ENCODE data around the gene SHQ1. TPM values are rescaled to one million over a fixed set of nuclear protein-coding genes. Genes with fewer than 3 reads are reported as not detected.

The SHQ1 gene
- total and polyA plus RNA-seq, 2 experiments from 2014 or later: 18.3 to 28.7 TPM

DNA sequence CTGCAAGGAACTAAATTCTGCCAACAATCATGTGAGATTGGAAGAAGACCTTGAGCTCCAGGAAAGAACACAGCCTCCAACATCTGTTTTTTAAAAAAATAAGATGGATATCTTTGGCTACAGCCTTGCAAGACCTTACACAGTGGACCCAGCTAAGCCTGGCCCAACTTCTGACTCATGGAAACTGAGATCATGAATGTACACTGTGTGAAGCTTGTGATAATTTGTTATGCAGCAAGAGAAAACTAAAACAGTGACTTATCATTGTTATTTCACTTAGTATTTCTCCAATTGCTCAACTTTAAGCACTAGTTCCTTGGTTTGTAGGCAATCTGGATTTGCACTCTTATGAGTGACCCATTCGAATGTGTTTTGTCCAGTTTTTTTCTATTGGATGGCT, 29.3 kb downstream of the SHQ1 start:
- no peak for ATAC-seq
- Mint-ChIP-seq H3K9me3 (no peaks in the 10 kb centered on the region), H3K4me3 (no peak overlapping the region), H3K4me1 (peaks cover 8% of the 10 kb centered on the region), H3K36me3 (ENCODE audit: low read depth) (no peaks in the 10 kb centered on the region; the same call in 2 of the 3 replicates), H3K27me3 (ENCODE audit: insufficient read depth, low read depth, poor library complexity) (peaks cover under 1% of the 10 kb centered on the region), H3K27ac (no peak overlapping the region)
- H4K20me1 ChIP-seq (replicated peaks; ENCODE audit: insufficient read depth): no peaks in the 10 kb centered on the region
- no peaks in the 10 kb centered on the region for H3K9me2 ChIP-seq (ENCODE audit: insufficient read depth)
- 0 out of 2 replicates have a peak, but pooled peaks cover 4% of the 10 kb centered on the region for H3K79me2 ChIP-seq (replicated peaks; ENCODE audit: insufficient read depth)
- H3K4me2 ChIP-seq: no peak overlapping the region
- H3K27ac ChIP-seq (ENCODE audit: low read depth): no peak overlapping the region
- peaks cover 3% of the 10 kb centered on the region; the same call in 1 of the 2 replicates for H3K4me1 ChIP-seq (ENCODE audit: insufficient read depth)
- no peaks in the 10 kb centered on the region for H3F3A ChIP-seq (replicated peaks; ENCODE audit: low read depth)
- H3K4me3 ChIP-seq: no peak overlapping the region
- no peaks in the 10 kb centered on the region for H3K36me3 ChIP-seq (ENCODE audit: insufficient read depth)
- no peaks in the 10 kb centered on the region for H3K27me3 ChIP-seq (ENCODE audit: insufficient read depth)
- H2AFZ ChIP-seq: no peak overlapping the region
- TF ChIP-seq JUNB (IDR thresholded peaks at IDR 0.05; ENCODE audit: unreplicated experiment): no peak
- no peak for TF ChIP-seq POLR2AphosphoS5 (IDR thresholded peaks at IDR 0.05; ENCODE audit: low read depth)
- TF ChIP-seq, protein P1, sequence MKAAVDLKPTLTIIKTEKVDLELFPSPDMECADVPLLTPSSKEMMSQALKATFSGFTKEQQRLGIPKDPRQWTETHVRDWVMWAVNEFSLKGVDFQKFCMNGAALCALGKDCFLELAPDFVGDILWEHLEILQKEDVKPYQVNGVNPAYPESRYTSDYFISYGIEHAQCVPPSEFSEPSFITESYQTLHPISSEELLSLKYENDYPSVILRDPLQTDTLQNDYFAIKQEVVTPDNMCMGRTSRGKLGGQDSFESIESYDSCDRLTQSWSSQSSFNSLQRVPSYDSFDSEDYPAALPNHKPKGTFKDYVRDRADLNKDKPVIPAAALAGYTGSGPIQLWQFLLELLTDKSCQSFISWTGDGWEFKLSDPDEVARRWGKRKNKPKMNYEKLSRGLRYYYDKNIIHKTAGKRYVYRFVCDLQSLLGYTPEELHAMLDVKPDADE (IDR thresholded peaks at IDR 0.05): no peak
- TF ChIP-seq EZH2phosphoT487 (IDR thresholded peaks at IDR 0.05; ENCODE audit: unreplicated experiment): no peak
- TF ChIP-seq ZNF331 (CRISPR knock-in tag; IDR thresholded peaks at IDR 0.05; ENCODE audit: low read depth): no peak
- TF ChIP-seq NANOG (IDR thresholded peaks at IDR 0.05; ENCODE audit: borderline replicate concordance): no peak
- no peak for TF ChIP-seq CREB1 (CRISPR knock-in tag; IDR thresholded peaks at IDR 0.05; ENCODE audit: low read depth)
- TF ChIP-seq ZNF114 (CRISPR knock-in tag; IDR thresholded peaks at IDR 0.05): no peak
- TF ChIP-seq STAT1 (IDR thresholded peaks at IDR 0.05; ENCODE audit: unreplicated experiment): no peak
- no peak for TF ChIP-seq EZH2 (IDR thresholded peaks at IDR 0.05; ENCODE audit: low read depth, unreplicated experiment)
- TF ChIP-seq, protein P2, sequence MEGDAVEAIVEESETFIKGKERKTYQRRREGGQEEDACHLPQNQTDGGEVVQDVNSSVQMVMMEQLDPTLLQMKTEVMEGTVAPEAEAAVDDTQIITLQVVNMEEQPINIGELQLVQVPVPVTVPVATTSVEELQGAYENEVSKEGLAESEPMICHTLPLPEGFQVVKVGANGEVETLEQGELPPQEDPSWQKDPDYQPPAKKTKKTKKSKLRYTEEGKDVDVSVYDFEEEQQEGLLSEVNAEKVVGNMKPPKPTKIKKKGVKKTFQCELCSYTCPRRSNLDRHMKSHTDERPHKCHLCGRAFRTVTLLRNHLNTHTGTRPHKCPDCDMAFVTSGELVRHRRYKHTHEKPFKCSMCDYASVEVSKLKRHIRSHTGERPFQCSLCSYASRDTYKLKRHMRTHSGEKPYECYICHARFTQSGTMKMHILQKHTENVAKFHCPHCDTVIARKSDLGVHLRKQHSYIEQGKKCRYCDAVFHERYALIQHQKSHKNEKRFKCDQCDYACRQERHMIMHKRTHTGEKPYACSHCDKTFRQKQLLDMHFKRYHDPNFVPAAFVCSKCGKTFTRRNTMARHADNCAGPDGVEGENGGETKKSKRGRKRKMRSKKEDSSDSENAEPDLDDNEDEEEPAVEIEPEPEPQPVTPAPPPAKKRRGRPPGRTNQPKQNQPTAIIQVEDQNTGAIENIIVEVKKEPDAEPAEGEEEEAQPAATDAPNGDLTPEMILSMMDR (conservative IDR thresholded peaks at IDR 0.05; ENCODE audit: low read depth in 2 of 2): no peak
- TF ChIP-seq, protein P3, sequence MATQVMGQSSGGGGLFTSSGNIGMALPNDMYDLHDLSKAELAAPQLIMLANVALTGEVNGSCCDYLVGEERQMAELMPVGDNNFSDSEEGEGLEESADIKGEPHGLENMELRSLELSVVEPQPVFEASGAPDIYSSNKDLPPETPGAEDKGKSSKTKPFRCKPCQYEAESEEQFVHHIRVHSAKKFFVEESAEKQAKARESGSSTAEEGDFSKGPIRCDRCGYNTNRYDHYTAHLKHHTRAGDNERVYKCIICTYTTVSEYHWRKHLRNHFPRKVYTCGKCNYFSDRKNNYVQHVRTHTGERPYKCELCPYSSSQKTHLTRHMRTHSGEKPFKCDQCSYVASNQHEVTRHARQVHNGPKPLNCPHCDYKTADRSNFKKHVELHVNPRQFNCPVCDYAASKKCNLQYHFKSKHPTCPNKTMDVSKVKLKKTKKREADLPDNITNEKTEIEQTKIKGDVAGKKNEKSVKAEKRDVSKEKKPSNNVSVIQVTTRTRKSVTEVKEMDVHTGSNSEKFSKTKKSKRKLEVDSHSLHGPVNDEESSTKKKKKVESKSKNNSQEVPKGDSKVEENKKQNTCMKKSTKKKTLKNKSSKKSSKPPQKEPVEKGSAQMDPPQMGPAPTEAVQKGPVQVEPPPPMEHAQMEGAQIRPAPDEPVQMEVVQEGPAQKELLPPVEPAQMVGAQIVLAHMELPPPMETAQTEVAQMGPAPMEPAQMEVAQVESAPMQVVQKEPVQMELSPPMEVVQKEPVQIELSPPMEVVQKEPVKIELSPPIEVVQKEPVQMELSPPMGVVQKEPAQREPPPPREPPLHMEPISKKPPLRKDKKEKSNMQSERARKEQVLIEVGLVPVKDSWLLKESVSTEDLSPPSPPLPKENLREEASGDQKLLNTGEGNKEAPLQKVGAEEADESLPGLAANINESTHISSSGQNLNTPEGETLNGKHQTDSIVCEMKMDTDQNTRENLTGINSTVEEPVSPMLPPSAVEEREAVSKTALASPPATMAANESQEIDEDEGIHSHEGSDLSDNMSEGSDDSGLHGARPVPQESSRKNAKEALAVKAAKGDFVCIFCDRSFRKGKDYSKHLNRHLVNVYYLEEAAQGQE (IDR thresholded peaks at IDR 0.05; ENCODE audit: unreplicated experiment): no peak
- TF ChIP-seq, protein P4, sequence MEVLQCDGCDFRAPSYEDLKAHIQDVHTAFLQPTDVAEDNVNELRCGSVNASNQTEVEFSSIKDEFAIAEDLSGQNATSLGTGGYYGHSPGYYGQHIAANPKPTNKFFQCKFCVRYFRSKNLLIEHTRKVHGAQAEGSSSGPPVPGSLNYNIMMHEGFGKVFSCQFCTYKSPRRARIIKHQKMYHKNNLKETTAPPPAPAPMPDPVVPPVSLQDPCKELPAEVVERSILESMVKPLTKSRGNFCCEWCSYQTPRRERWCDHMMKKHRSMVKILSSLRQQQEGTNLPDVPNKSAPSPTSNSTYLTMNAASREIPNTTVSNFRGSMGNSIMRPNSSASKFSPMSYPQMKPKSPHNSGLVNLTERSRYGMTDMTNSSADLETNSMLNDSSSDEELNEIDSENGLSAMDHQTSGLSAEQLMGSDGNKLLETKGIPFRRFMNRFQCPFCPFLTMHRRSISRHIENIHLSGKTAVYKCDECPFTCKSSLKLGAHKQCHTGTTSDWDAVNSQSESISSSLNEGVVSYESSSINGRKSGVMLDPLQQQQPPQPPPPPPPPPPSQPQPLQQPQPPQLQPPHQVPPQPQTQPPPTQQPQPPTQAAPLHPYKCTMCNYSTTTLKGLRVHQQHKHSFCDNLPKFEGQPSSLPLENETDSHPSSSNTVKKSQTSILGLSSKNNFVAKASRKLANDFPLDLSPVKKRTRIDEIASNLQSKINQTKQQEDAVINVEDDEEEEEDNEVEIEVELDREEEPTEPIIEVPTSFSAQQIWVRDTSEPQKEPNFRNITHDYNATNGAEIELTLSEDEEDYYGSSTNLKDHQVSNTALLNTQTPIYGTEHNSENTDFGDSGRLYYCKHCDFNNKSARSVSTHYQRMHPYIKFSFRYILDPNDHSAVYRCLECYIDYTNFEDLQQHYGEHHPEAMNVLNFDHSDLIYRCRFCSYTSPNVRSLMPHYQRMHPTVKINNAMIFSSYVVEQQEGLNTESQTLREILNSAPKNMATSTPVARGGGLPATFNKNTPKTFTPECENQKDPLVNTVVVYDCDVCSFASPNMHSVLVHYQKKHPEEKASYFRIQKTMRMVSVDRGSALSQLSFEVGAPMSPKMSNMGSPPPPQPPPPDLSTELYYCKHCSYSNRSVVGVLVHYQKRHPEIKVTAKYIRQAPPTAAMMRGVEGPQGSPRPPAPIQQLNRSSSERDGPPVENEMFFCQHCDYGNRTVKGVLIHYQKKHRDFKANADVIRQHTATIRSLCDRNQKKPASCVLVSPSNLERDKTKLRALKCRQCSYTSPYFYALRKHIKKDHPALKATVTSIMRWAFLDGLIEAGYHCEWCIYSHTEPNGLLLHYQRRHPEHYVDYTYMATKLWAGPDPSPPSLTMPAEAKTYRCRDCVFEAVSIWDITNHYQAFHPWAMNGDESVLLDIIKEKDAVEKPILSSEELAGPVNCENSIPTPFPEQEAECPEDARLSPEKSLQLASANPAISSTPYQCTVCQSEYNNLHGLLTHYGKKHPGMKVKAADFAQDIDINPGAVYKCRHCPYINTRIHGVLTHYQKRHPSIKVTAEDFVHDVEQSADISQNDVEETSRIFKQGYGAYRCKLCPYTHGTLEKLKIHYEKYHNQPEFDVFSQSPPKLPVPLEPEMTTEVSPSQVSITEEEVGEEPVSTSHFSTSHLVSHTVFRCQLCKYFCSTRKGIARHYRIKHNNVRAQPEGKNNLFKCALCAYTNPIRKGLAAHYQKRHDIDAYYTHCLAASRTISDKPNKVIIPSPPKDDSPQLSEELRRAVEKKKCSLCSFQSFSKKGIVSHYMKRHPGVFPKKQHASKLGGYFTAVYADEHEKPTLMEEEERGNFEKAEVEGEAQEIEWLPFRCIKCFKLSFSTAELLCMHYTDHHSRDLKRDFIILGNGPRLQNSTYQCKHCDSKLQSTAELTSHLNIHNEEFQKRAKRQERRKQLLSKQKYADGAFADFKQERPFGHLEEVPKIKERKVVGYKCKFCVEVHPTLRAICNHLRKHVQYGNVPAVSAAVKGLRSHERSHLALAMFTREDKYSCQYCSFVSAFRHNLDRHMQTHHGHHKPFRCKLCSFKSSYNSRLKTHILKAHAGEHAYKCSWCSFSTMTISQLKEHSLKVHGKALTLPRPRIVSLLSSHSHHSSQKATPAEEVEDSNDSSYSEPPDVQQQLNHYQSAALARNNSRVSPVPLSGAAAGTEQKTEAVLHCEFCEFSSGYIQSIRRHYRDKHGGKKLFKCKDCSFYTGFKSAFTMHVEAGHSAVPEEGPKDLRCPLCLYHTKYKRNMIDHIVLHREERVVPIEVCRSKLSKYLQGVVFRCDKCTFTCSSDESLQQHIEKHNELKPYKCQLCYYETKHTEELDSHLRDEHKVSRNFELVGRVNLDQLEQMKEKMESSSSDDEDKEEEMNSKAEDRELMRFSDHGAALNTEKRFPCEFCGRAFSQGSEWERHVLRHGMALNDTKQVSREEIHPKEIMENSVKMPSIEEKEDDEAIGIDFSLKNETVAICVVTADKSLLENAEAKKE (CRISPR knock-in tag; IDR thresholded peaks at IDR 0.05): no peak
- DNase-seq (ENCODE audit: low spot score): no peak
